GM19397 (cell line): ENCODE data around the gene ADRA2C.

Experiments
- ATAC-seq: cut with Tn5 transposase; IDR thresholded peaks from one replicate; pipeline ENCODE4 v1.9.1; 2021; ENCODE audit warnings: mild to moderate bottlenecking, moderate library complexity; ENCODE audit not compliant: unreplicated experiment

Gene ADRA2C

DNA sequence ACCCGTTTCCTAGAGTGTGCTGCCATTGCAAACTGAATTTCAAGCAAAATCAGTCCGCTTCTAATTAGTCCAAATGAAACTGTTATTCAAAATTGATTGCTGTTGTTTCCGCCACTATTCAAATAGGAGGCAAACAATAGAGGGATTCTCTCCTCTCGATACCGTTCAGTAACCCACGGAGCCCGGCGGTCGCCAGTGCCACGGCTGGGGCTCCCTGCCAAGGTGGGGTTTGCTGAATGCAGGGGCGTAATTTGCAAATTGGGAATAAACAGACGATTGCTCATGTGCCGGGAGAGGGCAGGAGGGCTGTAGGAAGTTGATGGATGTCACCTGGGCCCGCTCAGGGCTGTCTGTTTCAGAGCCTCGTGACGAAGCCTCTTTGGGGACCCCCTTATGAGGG lies 8.8 kb downstream of the ADRA2C start:
- ATAC-seq, result no peak

DNA sequence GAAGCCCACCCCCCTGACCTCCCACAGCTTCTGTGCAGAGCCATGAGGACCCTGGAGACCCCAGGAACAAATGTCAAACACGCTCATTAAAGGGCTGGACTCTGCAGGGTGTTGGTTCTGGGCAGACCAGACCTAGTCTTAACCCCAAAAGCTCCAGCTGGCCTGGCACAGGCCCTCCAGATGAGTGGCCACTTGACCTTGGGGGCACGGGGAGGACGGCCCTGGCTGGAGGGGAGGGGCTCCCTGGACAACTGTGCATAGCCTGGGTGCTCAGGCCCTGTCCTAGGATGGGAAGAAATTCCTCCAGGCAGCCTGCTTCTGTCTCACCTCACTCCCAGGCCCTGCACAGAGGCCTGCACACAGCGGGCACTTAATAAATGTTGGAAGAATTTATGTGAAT lies 9.4 kb downstream of the ADRA2C start:
- ATAC-seq, result no peak

DNA sequence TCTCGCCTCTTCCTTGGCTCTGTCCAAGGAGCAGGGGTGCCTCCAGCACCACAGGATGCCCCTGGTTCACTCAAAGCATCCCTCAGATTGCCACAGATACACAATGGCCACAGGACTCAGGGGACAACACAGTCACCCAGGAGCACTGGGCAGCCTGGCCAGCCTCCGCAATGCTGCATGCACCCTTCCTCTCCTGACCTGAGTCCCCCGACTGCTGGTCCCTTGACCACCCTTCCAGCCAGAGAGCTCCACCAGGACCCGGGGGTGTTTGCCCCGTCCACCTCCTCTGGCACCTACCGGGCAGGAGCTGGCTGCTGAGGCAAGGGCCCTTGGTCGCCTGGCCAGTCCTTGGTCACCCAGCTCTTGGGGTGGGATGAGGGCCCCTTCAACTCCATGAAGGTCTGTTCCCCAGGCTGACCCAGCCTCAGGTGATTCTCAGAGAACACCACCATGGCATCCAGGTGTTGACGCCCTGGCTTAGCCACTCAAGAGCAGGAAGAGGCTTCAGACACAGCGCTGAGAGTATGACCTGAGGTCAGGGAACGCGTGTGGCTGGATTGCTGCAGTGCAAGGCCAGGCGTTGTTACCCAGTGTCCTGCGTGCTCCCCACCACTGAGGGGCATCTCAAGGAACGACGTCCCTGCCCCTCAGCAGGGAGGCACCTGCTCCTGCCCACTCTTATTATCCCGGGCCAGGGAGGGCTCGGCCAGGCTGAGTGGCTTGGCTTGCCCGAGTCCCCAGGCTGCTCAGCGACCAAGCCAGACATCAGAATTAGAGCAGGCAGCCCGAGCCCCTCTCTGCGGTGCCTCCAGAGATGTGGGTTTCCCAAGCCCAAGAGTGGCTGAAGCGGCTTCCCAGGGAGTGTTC lies 10.2 kb downstream of the ADRA2C start:
- no peak for ATAC-seq

DNA sequence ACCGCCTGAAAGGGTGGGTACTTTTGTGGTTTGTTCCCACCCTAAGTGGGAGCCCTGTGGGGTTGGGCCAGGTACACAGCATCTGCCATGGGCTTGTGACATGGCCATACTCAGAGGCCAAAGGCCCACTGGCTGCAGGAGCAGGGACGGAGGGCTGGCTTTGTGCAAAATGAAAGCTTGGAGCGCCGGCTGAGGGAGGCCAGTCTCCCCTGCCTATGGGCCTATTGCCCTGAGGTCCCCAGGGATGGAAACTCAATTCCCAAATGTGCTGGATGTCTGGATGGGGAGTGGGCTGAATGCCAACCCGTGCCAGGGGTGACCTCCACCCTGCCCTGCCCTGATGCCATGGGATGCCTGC lies 10.8 kb downstream of the ADRA2C start:
- ATAC-seq, result no peak

DNA sequence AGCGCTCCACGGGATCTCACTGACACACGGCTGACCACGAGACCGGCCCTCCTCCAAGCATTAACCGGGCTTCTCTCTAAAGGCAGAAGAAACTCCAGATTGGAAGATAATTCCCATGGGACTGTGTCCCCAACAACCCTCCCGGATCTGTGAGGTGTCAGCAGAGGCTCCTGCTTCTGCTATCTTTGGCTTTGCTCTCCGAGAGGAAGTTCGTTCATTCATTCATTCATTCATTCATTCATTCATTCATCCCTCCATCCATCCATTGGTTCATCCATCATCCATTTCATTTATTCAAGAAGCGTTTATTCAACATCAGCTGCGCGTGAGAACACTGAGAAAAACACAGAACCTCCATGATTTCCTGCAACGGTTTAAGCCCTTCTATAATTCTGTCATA lies 11.5 kb downstream of the ADRA2C start:
- no peak for ATAC-seq

DNA sequence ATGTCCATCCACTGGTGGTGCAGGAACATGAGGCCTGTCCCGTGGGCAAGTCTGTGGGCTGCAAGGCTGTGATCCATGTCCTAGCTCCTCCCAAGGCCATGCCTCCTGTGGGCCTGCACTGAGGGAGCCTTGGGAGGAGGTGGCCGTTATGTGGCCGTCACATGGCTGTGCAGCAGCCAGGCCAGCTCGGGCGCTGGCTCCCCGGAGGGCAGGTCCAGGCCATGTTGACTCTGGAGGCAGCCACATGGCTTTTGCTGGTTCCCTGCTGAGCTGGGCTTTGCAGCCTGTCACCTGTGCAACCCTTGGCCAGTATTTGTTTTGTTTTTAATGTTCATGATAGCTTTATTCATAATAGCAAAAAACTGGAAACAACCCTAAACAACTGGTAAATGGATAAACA lies 13.3 kb downstream of the ADRA2C start:
- ATAC-seq, result no peak

DNA sequence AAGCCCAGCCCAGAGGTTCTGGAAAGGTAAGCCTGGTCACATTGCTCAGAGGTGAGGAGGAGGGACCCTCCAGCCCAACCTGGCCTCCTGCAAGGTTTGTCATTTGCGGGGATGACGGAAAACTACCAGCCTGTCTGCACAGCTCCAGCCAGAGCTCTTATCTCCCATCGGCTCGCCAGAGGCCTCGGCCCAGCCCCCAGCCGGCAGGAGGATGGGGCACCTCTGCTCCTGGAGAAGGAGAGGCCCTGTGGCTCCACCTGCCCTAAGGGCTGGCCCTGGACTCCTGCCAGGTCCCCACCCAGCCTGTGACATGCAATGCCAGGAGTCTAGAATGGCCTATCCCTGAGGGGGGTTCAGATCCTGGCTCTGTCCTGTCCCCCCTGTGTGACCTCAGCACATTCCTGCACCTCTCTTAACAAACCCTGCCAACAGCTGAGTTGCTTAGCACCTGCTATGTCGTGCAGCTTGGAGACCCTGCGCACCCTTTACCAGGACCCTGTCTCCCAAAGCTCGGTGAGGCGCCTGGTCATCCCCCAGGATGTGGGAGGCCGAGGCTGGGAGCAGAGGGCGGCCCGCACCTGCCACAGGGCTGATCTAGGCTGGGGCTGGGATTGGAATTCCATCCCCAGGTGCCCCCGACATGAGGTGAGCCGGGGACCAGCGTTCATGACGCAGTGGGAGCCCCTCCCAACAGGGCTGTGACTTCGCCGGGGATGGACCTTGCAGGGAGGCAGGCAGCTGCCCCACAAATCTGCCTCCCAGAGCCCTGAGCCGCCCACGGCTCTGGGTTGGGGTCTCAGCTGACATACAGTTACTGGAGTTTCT lies 14.4 kb downstream of the ADRA2C start:
- no peak for ATAC-seq

DNA sequence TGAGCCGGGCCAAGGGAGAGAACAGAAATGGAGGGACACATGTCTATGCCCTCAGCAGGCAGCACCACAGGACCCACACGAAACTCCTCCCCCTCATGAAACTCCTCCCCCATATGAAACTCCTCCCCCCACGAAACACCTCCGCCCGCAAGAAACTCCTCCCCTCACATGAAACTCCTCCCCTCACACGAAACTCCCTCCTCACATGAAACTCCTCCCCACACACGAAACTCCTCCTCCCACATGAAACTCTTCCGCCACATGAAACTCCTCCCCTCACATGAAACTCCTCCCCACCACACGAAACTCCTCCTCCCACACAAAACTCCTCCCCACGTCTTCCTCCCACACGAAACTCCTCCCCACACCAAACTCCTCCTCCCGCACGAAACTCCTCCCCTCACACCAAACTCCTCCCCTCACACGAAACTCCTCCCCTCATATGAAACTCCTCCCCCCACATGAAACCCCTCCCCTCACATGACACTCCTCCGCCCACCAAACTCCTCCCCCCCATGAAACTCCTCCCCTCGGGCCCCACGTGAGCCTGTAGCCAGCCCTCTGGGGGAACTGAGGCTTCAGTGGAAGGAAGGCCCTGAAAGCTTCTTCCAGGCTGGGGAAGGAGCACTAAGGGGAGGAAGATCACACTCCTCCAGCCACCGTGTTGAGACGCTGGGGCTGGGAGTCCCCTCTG lies 15.2 kb downstream of the ADRA2C start:
- no peak for ATAC-seq

DNA sequence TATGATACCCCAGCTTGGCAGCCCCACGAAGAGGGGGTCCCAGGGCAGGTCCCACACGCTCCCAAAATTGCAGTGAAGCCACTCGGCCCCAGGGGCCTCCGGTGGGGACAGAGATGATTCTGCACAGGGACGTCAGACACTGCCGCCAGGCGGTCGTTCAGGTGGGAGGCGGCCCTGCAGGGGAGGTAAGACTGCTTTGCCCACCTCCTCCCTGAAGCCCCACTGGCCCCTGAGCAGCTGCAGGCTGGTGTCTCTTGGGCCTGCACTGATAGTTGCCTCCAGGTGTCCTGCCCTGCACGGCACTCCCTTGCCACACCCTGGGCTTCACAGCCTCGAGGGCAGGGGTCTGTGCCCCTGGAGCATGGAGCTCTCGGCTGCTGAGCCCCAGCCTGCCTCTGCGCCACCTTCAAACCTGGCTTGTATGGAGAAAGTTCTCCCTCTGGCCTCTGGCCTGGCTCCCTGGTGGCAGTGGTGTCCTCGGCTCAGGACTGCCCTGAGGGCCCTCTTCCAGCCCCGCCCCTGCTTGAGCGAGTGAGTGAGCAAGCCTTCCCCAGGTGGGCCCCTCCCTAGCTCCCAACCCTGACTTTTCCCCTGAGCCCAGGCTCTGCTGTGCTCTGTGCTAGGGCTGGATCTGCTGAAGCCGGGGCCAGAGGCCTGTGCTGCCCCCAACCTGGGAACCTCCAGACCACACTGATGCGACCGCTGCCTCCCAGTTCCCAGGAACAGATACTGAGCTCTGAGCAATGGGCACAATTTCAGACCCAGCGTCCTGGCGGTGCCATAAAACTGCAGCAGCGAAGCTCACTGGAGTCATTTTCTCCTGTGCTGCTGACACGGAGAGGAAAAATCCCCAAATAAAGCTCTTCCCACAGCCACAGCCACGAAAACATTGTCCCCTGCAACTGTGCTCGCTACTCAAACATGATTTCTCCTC lies 16.1 kb downstream of the ADRA2C start:
- no peak for ATAC-seq

DNA sequence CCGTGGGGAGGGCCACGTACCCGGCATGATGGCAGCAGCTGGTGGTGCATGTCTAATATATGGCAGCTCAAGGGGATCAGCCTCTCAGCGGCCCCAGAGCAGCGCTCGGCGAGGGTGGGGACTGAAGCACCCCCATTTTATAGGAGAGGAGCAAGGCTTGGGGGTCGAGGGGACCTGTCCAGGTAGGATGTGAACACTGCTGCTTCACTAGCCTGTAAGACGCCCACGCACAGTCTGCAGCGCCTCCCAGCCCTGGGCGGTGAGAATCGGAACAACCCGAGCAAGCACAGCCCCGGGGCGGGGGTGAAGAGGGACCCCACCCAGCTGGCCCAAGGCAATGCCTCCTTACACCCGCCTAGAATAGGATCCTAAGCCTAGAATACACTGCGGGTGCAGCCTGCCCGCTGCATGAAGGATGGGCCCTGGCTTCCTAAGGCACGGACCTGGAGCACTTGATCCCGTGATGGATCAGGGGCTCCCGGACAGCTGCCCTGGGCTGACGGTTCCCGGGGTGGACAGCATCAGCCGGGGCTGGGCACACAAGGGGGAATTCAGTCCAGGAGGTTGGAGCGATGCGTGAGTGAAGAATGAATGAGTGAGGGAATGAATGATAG lies 17.6 kb downstream of the ADRA2C start:
- no peak for ATAC-seq

DNA sequence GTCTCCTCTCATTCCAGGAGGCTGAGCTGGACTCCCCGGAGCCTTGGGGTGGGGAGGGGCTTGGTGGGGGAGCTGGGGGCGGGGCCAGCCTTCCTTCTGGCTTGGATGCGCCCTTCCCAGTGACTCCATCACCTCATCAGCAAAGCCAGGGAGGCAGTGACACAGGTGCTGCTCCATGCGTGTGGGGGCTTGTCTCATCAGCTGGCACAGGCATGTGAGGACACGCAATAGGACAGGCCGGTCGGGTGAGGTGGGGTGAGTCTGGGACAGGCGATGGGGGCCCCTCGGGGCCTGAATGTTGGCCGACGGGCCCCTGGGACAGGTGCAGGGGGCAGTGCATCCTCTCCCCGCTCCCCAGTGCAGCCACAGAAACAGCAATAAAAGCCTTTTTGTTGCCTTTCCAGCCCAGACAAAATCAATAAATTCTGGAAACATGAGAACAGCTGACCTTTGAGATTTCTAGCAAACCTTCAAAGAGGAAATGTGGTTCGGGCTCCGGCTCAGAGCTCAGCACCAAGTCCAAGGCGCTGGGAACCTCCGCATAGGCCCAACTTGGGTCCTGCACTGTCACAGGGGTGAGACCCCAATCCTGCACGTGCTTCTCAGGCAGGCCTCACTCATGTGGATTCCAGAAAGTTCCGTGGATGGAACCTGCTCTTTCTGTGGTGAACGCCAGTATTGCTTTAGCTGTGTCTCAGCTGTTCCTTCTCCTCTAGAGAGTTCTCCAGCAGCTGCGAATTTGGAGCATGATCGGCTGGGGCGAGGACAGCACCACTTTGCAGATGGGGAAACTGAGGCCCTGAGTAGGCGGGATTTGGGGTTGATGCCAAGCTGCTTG lies 18.5 kb downstream of the ADRA2C start:
- no peak for ATAC-seq

DNA sequence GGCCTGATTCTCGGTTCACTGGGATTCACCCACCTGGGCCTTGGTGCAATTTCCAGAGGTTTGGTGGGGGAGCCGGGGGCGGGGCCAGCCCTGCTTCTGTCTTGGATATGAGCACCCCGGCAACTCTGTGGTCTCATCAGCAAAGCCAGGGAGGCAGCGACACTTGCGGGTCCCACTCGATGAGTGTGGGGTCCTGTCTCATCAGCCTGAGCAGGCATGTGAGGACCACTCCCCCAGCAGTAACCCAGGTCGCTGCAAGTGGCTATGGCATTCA lies 19.0 kb downstream of the ADRA2C start:
- no peak for ATAC-seq

DNA sequence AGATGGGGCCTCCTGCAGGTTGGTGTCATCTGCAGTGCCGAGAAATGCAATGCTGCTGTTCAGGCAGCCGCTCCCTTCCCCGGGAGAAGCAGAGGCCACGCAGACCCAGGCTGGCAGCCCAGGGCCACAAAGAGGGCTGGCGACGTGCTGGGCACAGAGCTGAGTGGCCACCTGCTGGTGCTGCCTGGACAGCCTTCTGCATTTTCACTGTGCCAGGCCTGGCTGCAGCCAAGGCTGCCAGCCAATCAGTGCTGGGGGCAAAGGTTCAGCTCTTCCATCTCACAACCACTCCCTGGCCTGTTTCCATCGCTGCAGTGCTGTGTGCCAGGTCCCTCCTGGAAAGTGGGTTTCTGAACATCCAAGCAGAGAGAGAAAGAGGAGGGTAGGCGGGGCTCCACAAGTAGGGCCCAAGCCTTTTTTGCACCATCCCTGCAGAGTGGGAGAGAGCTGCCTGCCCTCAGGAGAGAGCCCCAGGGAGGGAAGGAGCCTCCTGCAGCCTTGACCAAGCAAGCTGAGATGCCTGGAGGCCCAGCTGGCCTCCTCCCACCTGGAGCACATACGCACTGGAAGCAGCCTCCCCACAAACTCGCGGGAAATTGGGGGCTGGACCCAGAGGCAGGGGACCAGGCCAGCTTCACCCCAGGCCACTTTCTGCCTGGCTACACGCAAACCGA lies 20.1 kb downstream of the ADRA2C start:
- ATAC-seq, result no peak

DNA sequence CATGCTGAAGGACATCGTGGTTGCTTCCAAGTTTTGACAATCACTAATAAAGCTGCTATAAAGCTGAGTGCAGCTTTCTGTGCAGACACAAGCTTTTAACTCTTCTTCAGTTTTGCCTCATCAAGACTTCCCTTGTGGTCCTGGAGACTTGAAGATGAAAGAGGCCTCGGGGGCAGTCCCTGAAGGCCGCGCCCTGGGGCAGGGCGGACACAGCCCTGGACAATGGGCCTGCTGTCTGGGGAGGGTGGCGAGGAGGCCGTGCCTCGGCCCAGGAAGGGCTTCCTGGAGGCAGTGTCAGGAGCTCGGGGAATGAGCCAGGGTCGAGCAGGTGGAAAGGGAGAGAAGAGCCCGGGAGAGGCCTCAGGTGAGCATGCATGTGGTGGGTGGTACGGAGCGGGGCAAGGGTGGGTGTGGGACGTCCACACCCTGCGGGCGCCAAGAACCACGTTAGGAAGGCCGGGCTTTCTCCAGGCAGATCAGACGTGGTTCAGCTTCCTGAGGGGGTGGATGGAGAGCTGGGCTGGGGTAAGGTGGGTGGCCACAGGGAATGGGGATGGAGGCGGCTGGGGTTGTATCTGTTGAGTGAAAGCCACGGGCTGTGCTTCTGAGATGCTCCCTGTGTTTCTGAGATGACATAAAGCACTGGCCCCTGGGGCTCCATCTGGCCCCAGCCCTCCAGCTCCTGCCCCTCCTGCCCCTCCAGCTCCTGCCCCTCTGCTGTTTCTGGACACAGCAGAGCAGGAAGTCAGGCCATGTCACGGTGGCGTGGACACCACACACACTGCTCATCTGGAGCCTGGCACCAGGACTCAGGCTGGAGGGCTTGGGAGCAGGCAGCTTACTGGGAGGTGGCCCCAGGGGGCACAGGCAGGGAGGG lies 21.5 kb downstream of the ADRA2C start:
- no peak for ATAC-seq

DNA sequence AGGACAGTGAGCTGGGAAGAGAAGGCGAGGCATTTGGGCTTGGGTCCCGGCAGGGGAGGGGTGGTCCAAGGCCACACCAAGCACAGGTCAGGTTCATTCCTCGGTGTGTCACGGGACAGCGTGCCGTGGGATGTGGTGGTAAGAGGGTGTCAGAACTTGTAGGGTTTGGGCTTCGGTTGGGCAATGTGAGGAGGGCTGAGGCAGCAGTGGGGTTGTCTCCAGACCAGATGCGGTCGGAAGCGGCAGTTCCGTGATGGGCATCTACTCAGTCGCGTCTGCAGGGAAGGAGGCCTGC lies 22.1 kb downstream of the ADRA2C start:
- ATAC-seq, result no peak

DNA sequence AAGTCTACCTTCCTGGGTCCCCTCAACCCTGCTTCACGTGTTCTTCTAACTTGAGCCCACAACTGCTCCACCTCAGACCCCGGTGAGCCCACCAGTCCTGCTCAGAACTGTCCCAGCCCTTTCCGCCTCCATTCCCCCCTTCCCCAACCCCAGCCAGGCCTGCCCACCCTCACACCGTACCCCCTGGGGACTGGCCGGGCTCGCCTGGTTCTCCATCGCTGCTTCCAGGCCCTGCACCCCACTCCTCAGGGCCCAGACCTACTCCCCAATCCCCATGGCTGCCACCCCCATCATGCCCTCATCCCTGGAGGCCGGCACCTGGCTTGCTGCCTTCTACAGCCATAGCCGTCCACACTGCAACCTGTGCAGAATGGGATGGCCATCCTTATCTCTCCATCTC lies 23.4 kb downstream of the ADRA2C start:
- no peak for ATAC-seq

DNA sequence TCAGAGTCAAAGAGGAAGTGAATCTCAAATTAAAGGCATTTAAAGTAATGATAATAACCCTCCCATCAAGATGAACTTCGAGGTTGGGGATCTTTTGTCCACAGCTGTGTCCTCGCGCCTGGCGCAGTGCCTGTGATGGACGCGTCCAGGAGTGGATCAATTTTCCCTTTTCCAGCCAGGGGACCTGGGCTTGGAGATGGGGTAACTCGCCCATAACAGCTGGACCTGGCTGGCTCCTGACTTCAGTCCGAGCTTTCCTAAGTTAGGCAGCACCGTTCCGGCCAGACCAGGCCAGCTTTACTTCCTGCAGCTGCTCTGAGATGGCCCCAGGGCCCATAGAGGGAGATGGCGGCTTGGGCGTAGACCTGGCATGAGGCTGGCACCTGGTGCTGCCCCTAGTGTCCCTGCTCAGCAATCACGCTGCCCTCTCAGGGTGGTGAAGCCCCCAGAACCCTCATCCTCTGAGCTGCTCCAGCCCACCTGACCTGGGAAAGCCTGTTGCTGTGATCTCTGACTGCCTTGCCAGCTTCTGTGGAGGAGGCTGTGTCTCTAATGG lies 23.9 kb downstream of the ADRA2C start:
- no peak for ATAC-seq

DNA sequence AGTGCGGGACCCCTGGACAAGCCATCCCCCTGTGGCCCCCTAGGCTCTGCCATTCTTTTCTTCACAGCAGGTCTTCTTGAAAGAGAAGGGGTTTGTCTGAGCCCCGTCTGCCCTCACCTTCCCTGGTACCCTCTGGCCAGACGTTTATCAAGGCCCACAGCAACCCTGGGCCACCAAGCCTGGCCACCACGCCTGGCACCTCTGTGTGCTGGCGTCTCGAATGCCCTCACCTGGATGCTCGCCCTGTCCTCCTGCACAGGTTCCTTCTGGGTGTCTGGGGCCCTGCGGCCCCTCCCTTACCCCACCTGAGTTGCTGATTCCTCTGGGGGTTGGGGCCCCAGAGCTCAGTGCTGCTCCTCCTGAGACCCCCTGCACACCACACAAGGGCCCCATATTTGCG lies 25.1 kb downstream of the ADRA2C start:
- no peak for ATAC-seq
